ENCODE measurements around the gene ARF1. TPM values are rescaled to one million over a fixed set of nuclear protein-coding genes. Genes with fewer than 3 reads are reported as not detected.

ARF1 gene
- total RNA-seq, 1 donor from 2014 or later, result 213 TPM

DNA sequence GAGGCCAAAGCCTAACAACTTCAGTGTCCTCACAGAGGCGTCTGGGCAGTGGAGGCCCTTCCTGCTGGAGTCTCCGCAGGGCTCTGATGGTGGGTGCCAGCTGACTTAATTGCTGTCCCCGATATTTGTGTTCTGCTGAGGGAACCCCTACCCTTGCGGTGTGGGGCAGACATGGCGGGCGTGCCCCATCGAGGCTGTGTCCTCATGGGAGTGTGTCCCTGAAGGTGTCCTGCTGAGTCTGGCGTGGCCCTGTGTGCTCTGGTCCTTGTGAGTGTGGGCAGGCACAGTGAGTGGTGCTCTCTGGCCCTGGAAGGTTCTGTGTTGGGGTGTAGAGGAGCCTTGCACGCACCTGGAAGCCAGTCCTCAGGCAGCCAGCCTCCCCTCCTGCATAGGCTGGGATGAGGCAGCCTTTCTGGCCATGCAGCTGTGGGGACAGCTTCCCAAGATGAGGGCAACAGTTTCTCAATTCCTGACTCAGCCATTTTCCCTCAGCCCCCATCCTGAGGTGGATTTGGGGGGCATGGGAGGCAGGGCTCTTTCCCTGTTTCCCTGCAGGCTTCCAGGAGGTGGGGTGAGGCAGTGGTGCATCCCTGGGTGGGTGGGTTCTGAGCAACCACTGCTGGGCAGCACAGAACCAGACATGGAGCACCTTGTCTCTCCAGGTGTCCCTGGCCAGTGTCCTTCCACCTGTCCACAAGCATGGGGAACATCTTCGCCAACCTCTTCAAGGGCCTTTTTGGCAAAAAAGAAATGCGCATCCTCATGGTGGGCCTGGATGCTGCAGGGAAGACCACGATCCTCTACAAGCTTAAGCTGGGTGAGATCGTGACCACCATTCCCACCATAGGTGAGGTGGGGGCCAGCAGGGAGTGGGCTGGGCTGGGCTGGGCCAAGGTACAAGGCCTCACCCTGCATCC, 14.2 kb downstream of the ARF1 start:
- Mint-ChIP-seq H3K27ac (no peak overlapping the region), H3K36me3 (ENCODE audit: low read depth) (peaks cover 77% of the 10 kb centered on the region), H3K9me3 (peaks cover 11% of the 10 kb centered on the region), H3K27me3 (no peaks in the 10 kb centered on the region), H3K4me3 (no peak overlapping the region), H3K4me1 (peaks cover 38% of the 10 kb centered on the region)
- CTCF ChIA-PET, result no interaction called here
- ATAC-seq (ENCODE audit: low read depth) (no peak), DNase-seq (no peak)
- intact Hi-C loops (cut with micrococcal nuclease), result no loop called here
- POLR2A ChIA-PET, result no interaction called here
- TF ChIP-seq, protein P1, sequence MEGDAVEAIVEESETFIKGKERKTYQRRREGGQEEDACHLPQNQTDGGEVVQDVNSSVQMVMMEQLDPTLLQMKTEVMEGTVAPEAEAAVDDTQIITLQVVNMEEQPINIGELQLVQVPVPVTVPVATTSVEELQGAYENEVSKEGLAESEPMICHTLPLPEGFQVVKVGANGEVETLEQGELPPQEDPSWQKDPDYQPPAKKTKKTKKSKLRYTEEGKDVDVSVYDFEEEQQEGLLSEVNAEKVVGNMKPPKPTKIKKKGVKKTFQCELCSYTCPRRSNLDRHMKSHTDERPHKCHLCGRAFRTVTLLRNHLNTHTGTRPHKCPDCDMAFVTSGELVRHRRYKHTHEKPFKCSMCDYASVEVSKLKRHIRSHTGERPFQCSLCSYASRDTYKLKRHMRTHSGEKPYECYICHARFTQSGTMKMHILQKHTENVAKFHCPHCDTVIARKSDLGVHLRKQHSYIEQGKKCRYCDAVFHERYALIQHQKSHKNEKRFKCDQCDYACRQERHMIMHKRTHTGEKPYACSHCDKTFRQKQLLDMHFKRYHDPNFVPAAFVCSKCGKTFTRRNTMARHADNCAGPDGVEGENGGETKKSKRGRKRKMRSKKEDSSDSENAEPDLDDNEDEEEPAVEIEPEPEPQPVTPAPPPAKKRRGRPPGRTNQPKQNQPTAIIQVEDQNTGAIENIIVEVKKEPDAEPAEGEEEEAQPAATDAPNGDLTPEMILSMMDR (IDR thresholded peaks at IDR 0.05), result no peak

DNA sequence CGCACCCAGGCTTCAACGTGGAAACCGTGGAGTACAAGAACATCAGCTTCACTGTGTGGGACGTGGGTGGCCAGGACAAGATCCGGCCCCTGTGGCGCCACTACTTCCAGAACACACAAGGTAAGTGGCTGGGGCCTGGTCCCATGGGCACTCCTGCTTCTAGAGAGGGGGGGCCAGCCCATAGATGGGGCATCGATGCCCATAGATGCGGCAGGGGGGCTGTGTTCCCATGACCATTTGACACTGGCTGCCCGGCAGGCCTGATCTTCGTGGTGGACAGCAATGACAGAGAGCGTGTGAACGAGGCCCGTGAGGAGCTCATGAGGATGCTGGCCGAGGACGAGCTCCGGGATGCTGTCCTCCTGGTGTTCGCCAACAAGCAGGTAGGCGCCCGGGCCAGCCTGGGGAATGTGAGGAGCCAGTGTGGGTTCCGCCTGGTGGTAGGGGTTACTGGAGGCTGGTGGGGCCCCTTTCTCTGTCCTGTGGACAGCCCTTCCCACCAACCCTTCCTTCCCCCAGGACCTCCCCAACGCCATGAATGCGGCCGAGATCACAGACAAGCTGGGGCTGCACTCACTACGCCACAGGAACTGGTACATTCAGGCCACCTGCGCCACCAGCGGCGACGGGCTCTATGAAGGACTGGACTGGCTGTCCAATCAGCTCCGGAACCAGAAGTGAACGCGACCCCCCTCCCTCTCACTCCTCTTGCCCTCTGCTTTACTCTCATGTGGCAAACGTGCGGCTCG, 15.0 kb downstream of the ARF1 start:
- ChIA-PET CTCF (no interaction called here), POLR2A (interaction anchor here (1.0 kb wide), 1 partner anchor 15 kb away, joined by 3 read pairs; the partner anchor contains the start of gene ARF1)
- ATAC-seq (ENCODE audit: low read depth) (no peak), DNase-seq (peak; percentile 14)
- H3K4me1 Mint-ChIP-seq, result peaks cover 30% of the 10 kb centered on the region
- H3K9me3 Mint-ChIP-seq, result peaks cover 11% of the 10 kb centered on the region
- H3K36me3 Mint-ChIP-seq (ENCODE audit: low read depth), result peaks cover 70% of the 10 kb centered on the region
- H3K4me3 Mint-ChIP-seq, result no peak overlapping the region
- TF ChIP-seq, protein P1 (IDR thresholded peaks at IDR 0.05), result no peak
- intact Hi-C loops (cut with micrococcal nuclease), result no loop called here
- no peaks in the 10 kb centered on the region for H3K27me3 Mint-ChIP-seq
- H3K27ac Mint-ChIP-seq, result no peak overlapping the region

DNA sequence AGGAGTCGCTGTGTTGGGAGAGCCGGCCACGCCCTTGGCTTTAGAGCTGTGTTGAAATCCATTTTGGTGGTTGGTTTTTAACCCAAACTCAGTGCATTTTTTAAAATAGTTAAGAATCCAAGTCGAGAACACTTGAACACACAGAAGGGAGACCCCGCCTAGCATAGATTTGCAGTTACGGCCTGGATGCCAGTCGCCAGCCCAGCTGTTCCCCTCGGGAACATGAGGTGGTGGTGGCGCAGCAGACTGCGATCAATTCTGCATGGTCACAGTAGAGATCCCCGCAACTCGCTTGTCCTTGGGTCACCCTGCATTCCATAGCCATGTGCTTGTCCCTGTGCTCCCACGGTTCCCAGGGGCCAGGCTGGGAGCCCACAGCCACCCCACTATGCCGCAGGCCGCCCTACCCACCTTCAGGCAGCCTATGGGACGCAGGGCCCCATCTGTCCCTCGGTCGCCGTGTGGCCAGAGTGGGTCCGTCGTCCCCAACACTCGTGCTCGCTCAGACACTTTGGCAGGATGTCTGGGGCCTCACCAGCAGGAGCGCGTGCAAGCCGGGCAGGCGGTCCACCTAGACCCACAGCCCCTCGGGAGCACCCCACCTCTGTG, 15.9 kb downstream of the ARF1 start:
- DNase-seq (peak; percentile 12), ATAC-seq (ENCODE audit: low read depth) (no peak)
- Mint-ChIP-seq H3K4me3 (no peak overlapping the region), H3K9me3 (peaks cover 11% of the 10 kb centered on the region), H3K4me1 (peaks cover 33% of the 10 kb centered on the region), H3K36me3 (ENCODE audit: low read depth) (peaks cover 72% of the 10 kb centered on the region), H3K27me3 (no peaks in the 10 kb centered on the region), H3K27ac (no peak overlapping the region)
- CTCF ChIA-PET, result no interaction called here
- intact Hi-C loops (cut with micrococcal nuclease), result no loop called here
- TF ChIP-seq, protein P1 (IDR thresholded peaks at IDR 0.05), result no peak
- POLR2A ChIA-PET, result interaction anchor here (1.0 kb wide), 1 partner anchor 16 kb away, joined by 3 read pairs; the partner anchor contains the start of gene ARF1

DNA sequence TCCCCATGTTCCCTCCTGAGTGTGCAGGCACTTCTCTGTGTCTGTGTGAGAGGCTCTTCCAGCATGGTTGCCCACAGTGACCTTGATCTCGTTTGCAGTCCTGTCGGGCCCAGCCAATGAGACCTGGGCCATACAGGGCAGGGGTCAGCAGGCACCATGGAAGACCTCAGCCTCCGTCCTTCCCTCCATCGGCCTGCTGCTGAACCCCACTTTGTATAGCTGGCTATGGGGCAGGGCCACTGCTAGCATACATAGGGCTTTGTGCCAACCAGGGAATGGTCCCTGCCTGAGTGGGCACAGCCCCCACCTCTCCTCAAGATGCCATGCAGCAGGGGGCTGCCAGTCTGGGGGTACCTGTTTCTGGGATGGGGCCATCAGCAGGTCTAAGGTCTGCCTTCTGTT, 16.8 kb downstream of the ARF1 start:
- Mint-ChIP-seq H3K27ac (no peak overlapping the region), H3K9me3 (peaks cover 9% of the 10 kb centered on the region), H3K36me3 (ENCODE audit: low read depth) (peaks cover 68% of the 10 kb centered on the region), H3K4me3 (no peak overlapping the region), H3K4me1 (peaks cover 42% of the 10 kb centered on the region), H3K27me3 (no peaks in the 10 kb centered on the region)
- POLR2A ChIA-PET, result interaction anchor here (1.1 kb wide), 1 partner anchor 17 kb away, joined by 3 read pairs; no protein-coding TSS in a partner anchor
- TF ChIP-seq, protein P1 (IDR thresholded peaks at IDR 0.05), result no peak
- ATAC-seq (ENCODE audit: low read depth) (no peak), DNase-seq (peak; percentile 12)
- CTCF ChIA-PET, result no interaction called here
- intact Hi-C loops (cut with micrococcal nuclease), result no loop called here

Measured in activated B cell treated with CpG ODN at 0.5 μM for 24 hours (primary cell).